ENCODE data around the gene ENTPD8. TPM values are rescaled to one million over a fixed set of nuclear protein-coding genes. Genes with fewer than 3 reads are reported as not detected.

ENTPD8 gene
- total RNA-seq, 1 experiment from 2014 or later = 5.4 TPM

GRCh38 chr9:137461663-137462395 is 20.7 kb upstream of the ENTPD8 start:
- TF ChIP-seq EZH2 (IDR thresholded peaks at IDR 0.05; ENCODE audit: low read depth) = no peak
- TF ChIP-seq CTCF (conservative IDR thresholded peaks at IDR 0.05) = no peak
- H3K79me2 ChIP-seq (ENCODE audit: low read depth) = 0 out of 2 replicates have a peak, but pooled peaks cover 3% of the 10 kb centered on the region
- no peak overlapping the region for H2AFZ ChIP-seq
- H3K9me2 ChIP-seq (ENCODE audit: insufficient read depth) = no peaks in the 10 kb centered on the region
- H3F3A ChIP-seq (ENCODE audit: insufficient read depth, low read depth) = peaks cover 5% of the 10 kb centered on the region; the same call in 1 of the 2 replicates
- no peak overlapping the region for H3K27ac ChIP-seq
- CTCF ChIA-PET = no interaction called here
- no peaks in the 10 kb centered on the region for H4K20me1 ChIP-seq (ENCODE audit: insufficient read depth)
- 0 out of 2 replicates have a peak, but pooled peaks cover 6% of the 10 kb centered on the region for H3K27me3 ChIP-seq (ENCODE audit: insufficient read depth, low read depth)
- H3K9me3 ChIP-seq (ENCODE audit: insufficient read depth, low read depth) = no peaks in the 10 kb centered on the region
- POLR2A ChIA-PET (ENCODE audit: unreplicated experiment) = no interaction called here
- H3K4me3 ChIP-seq = no peak overlapping the region
- no peak overlapping the region for H3K4me2 ChIP-seq
- no peaks in the 10 kb centered on the region for H3K36me3 ChIP-seq (ENCODE audit: low read depth)
- H3K4me1 ChIP-seq (replicated peaks; ENCODE audit: insufficient read depth) = 0 out of 2 replicates have a peak, but pooled peaks cover 4% of the 10 kb centered on the region
- intact Hi-C loops (cut with micrococcal nuclease; ENCODE audit: unreplicated experiment) = no loop called here
- BruUV-seq (replicated peaks) = no TSS peak
- DNase-seq = no peak

GRCh38 chr9:137461316-137461662 is 20.1 kb upstream of the ENTPD8 start:
- H3K4me3 ChIP-seq = no peak overlapping the region
- intact Hi-C loops (cut with micrococcal nuclease; ENCODE audit: unreplicated experiment) = no loop called here
- no peak for TF ChIP-seq CTCF (conservative IDR thresholded peaks at IDR 0.05)
- no peak for TF ChIP-seq EZH2 (IDR thresholded peaks at IDR 0.05; ENCODE audit: low read depth)
- no peaks in the 10 kb centered on the region for H3K36me3 ChIP-seq (ENCODE audit: low read depth)
- ChIA-PET POLR2A (ENCODE audit: unreplicated experiment) (no interaction called here), CTCF (no interaction called here)
- 0 out of 2 replicates have a peak, but pooled peaks cover 6% of the 10 kb centered on the region for H3K27me3 ChIP-seq (ENCODE audit: insufficient read depth, low read depth)
- no peaks in the 10 kb centered on the region for H3K9me3 ChIP-seq (ENCODE audit: insufficient read depth, low read depth)
- H3K9me2 ChIP-seq (ENCODE audit: insufficient read depth) = no peaks in the 10 kb centered on the region
- DNase-seq = no peak
- no TSS peak for BruUV-seq (replicated peaks)
- H3K27ac ChIP-seq = no peak overlapping the region
- 0 out of 2 replicates have a peak, but pooled peaks cover 3% of the 10 kb centered on the region for H3K79me2 ChIP-seq (ENCODE audit: low read depth)
- H3F3A ChIP-seq (ENCODE audit: insufficient read depth, low read depth) = peaks cover 9% of the 10 kb centered on the region; the same call in 1 of the 2 replicates
- H2AFZ ChIP-seq = no peak overlapping the region
- H3K4me1 ChIP-seq (replicated peaks; ENCODE audit: insufficient read depth) = 0 out of 2 replicates have a peak, but pooled peaks cover 4% of the 10 kb centered on the region
- no peak overlapping the region for H3K4me2 ChIP-seq
- H4K20me1 ChIP-seq (ENCODE audit: insufficient read depth) = no peaks in the 10 kb centered on the region

- no peak overlapping the region for H3K4me2 ChIP-seq
- peaks cover 9% of the 10 kb centered on the region; the same call in 1 of the 2 replicates for H3F3A ChIP-seq (ENCODE audit: insufficient read depth, low read depth)
- no peak for DNase-seq
- peaks cover 2% of the 10 kb centered on the region; the same call in 1 of the 2 replicates for H3K36me3 ChIP-seq (ENCODE audit: low read depth)
- intact Hi-C loops (cut with micrococcal nuclease; ENCODE audit: unreplicated experiment) = no loop called here
- ChIA-PET POLR2A (ENCODE audit: unreplicated experiment) (no interaction called here), CTCF (no interaction called here)
- H3K9me3 ChIP-seq (ENCODE audit: insufficient read depth, low read depth) = no peaks in the 10 kb centered on the region
- H2AFZ ChIP-seq = no peak overlapping the region
- no peak overlapping the region for H3K4me3 ChIP-seq
- no peaks in the 10 kb centered on the region for H3K9me2 ChIP-seq (ENCODE audit: insufficient read depth)
- BruUV-seq (replicated peaks) = no TSS peak
- no peak overlapping the region for H3K27ac ChIP-seq
- 0 out of 2 replicates have a peak, but pooled peaks cover 3% of the 10 kb centered on the region for H3K79me2 ChIP-seq (ENCODE audit: low read depth)
- TF ChIP-seq EZH2 (IDR thresholded peaks at IDR 0.05; ENCODE audit: low read depth) (no peak), CTCF (conservative IDR thresholded peaks at IDR 0.05) (no peak)
- 0 out of 2 replicates have a peak, but pooled peaks cover under 1% of the 10 kb centered on the region for H3K27me3 ChIP-seq (ENCODE audit: insufficient read depth, low read depth)
- H4K20me1 ChIP-seq (ENCODE audit: insufficient read depth) = no peaks in the 10 kb centered on the region
- H3K4me1 ChIP-seq (replicated peaks; ENCODE audit: insufficient read depth) = 0 out of 2 replicates have a peak, but pooled peaks cover 4% of the 10 kb centered on the region
Observed at GRCh38 chr9:137460363-137461315, 19.5 kb upstream of the ENTPD8 start.

Data from PC-9 (cell line).